HepG2 (cell line): ENCODE data around the gene NYNRIN. TPM values are rescaled to one million over a fixed set of nuclear protein-coding genes. Genes with fewer than 3 reads are reported as not detected.

ENCODE experiments used
- BCL6 ChIP-seq: IDR thresholded peaks from 2 replicates; pipeline ENCODE4 v1.6.1; 2016; ENCODE audit warnings: missing genetic modification reagents, missing compliant biosample characterization
- CEBPZ ChIP-seq: IDR thresholded peaks from 2 replicates; pipeline ENCODE4 v1.6.1; 2012; ENCODE audit warnings: low read length, improper control_type of control experiment
- HOXA9 ChIP-seq: sonication (generic); formaldehyde crosslinking; IDR thresholded peaks from 2 replicates; pipeline ENCODE4 v1.8.1; 2022; ENCODE audit warnings: missing genetic modification reagents, mild to moderate bottlenecking, moderate library complexity, borderline replicate concordance
- KDM5B ChIP-seq: sonication (generic); formaldehyde crosslinking; IDR thresholded peaks from 2 replicates; pipeline ENCODE4 v1.4.0; 2020; ENCODE audit warnings: missing genetic modification reagents, mild to moderate bottlenecking, borderline replicate concordance
- PATZ1 ChIP-seq: sonication (generic); formaldehyde crosslinking; IDR thresholded peaks from 2 replicates; pipeline ENCODE4 v1.4.0; 2020; ENCODE audit warnings: missing genetic modification reagents
- SAFB2 ChIP-seq: sonication (generic); formaldehyde crosslinking; IDR thresholded peaks from 2 replicates; pipeline ENCODE4 v1.5.1; 2020; ENCODE audit warnings: missing genetic modification reagents, low read depth, mild to moderate bottlenecking, borderline replicate concordance
- SRSF4 ChIP-seq: fragments of 200-400 bp; formaldehyde crosslinking; IDR thresholded peaks from one replicate; pipeline ENCODE4 v1.6.1; 2018; ENCODE audit warnings: mild to moderate bottlenecking, low read depth, low read length, moderate library complexity; ENCODE audit not compliant: poor library complexity, severe bottlenecking
- ZBTB26 ChIP-seq: IDR thresholded peaks from 2 replicates; pipeline ENCODE4 v1.6.1; 2016; ENCODE audit warnings: missing compliant biosample characterization, missing genetic modification reagents, borderline replicate concordance
- ZBTB49 ChIP-seq: sonication (generic); formaldehyde crosslinking; IDR thresholded peaks from 2 replicates; pipeline ENCODE4 v1.4.0; 2020; ENCODE audit warnings: missing genetic modification reagents, borderline replicate concordance
- ZFP37 ChIP-seq: sonication (generic); formaldehyde crosslinking; IDR thresholded peaks from 2 replicates; pipeline ENCODE4 v1.4.0; 2020; ENCODE audit warnings: missing genetic modification reagents, borderline replicate concordance
- ZNF326 ChIP-seq: sonication (generic); formaldehyde crosslinking; IDR thresholded peaks from 2 replicates; pipeline ENCODE4 v1.4.0; 2020; ENCODE audit warnings: missing genetic modification reagents, borderline replicate concordance
- ZNF580 ChIP-seq: IDR thresholded peaks from 2 replicates; pipeline ENCODE4 v1.6.1; 2016; ENCODE audit warnings: low read depth, borderline replicate concordance
- ZNF678 ChIP-seq: sonication (generic); formaldehyde crosslinking; IDR thresholded peaks from 2 replicates; pipeline ENCODE4 v1.4.0; 2020; ENCODE audit warnings: mild to moderate bottlenecking, missing genetic modification reagents
- ZNF747 ChIP-seq: sonication (generic); formaldehyde crosslinking; IDR thresholded peaks from 2 replicates; pipeline ENCODE4 v1.8.1; 2023; ENCODE audit warnings: missing genetic modification reagents, mild to moderate bottlenecking, borderline replicate concordance
- polyA plus RNA-seq, 8 experiments: library from polyadenylated mRNA; depleted of rRNA in 3 of 8; stranded (reverse) in 7 of 8; unstranded in 1 of 8; fragments of >200 nt; fragmentation: Illumina TruSeq in 4 of 8; extraction: Trizol in 4 of 8; gene quantifications; 2 replicates each; pipeline versions ENCODE4 v1.2.1 to v1.2.3, GENCODE V29; 2011 to 2016; ENCODE audit warnings: low read depth in 4 of 8, missing spikeins in 1 of 8, mixed read lengths in 1 of 8; ENCODE audit not compliant: insufficient read depth in 1 of 8
- total RNA-seq, 5 experiments: library from RNA; depleted of rRNA; stranded (reverse); fragments of >200 nt; fragmentation: Illumina TruSeq; extraction: Trizol; gene quantifications; 2 replicates each; pipeline ENCODE4 v1.2.3, GENCODE V29; 2016; ENCODE audit warnings: low read depth in 1 of 5

The NYNRIN gene
- total and polyA plus RNA-seq, 2 of the 13 experiments (the other 11 are each of a cell fraction or from before 2014, with no cell fraction given), result 0.63 to 1.1 TPM

- TF ChIP-seq ZBTB49 (CRISPR knock-in tag) (peak; percentile 18; the same call in 1 of the 2 replicates), ZBTB26 (peak; percentile 85; the same call in 1 of the 2 replicates), KDM5B (CRISPR knock-in tag) (peak; percentile 90; the same call in 1 of the 2 replicates), PATZ1 (peak; percentile 95), ZNF326 (CRISPR knock-in tag) (no peak), ZNF747 (CRISPR knock-in tag) (no peak; the same call in 1 of the 2 replicates), BCL6 (CRISPR knock-in tag) (peak; percentile 50; the same call in 1 of the 2 replicates), ZNF678 (CRISPR knock-in tag) (peak; percentile 40; the same call in 1 of the 2 replicates), CEBPZ (no peak), SRSF4 (no peak), SAFB2 (peak; percentile 98), HOXA9 (CRISPR knock-in tag) (no peak), ZNF580 (peak; percentile 96), ZFP37 (CRISPR knock-in tag) (no peak; the same call in 1 of the 2 replicates)
Observed at GRCh38 chr14:24365600-24366412, 33.0 kb upstream of the NYNRIN start (continued).
